CD4-positive, alpha-beta T cell (primary cell): ENCODE results near the gene SGSH. TPM values are rescaled to one million over a fixed set of nuclear protein-coding genes. Genes with fewer than 3 reads are reported as not detected.

Experiments used
- ATAC-seq: fragments of 200-7000 bp; cut with Tn5 transposase; one replicate; pipeline ENCODE4 v1.10.0; 2022; ENCODE audit warnings: mild to moderate bottlenecking; ENCODE audit not compliant: poor library complexity
- CTCF ChIA-PET: fragments of 350-600 bp; sonication (Branson Sonifier 250); formaldehyde crosslinking; loops from one replicate; lab custom pipeline; 2021; ENCODE audit warnings: antibody characterized with exemption, inconsistent platforms; lab: Charles Lee
- POLR2A ChIA-PET: fragments of 350-600 bp; sonication (Branson Sonifier 250); formaldehyde crosslinking; loops from one replicate; lab custom pipeline; 2021; ENCODE audit warnings: antibody characterized with exemption, inconsistent platforms; lab: Charles Lee
- DNase-seq, 14 experiments: peaks; one replicate each; pipeline ENCODE4 v3.0.0-alpha.2; 2013 to 2020; ENCODE audit warnings: mixed read lengths in 2 of 14
- H3K27ac ChIP-seq, 2 donors: one replicate each; pipeline versions ENCODE4 v1.5.1 to v1.7.0; 2013; ENCODE audit warnings: low read length in 2 of 2, low read depth in 1 of 2, mild to moderate bottlenecking in 1 of 2
- H3K27me3 ChIP-seq, 2 experiments: 1 replicate in 1 of 2; 2 replicates in 1 of 2; pipeline versions ENCODE4 v1.6.1 to v1.7.0; 2013; ENCODE audit warnings: low read length in 2 of 2, control low read depth in 1 of 2, mild to moderate bottlenecking in 1 of 2, moderate library complexity in 1 of 2; ENCODE audit not compliant: insufficient read depth in 2 of 2, control insufficient read depth in 1 of 2
- H3K36me3 ChIP-seq: one replicate; pipeline ENCODE4 v1.6.1; 2013; ENCODE audit warnings: low read length, control low read depth; ENCODE audit not compliant: insufficient read depth
- H3K4me1 ChIP-seq: one replicate; pipeline ENCODE4 v1.6.1; 2013; ENCODE audit warnings: low read length, control low read depth; ENCODE audit not compliant: insufficient read depth
- H3K4me3 ChIP-seq: one replicate; pipeline ENCODE4 v1.5.1; 2013; ENCODE audit warnings: mild to moderate bottlenecking, low read length, moderate library complexity
- H3K9me3 ChIP-seq, 2 experiments: 1 replicate in 1 of 2; 2 replicates in 1 of 2; pipeline versions ENCODE4 v1.6.1 to v1.7.0; 2013; ENCODE audit warnings: low read length in 2 of 2, mild to moderate bottlenecking in 2 of 2, control low read depth in 1 of 2, moderate library complexity in 1 of 2; ENCODE audit not compliant: control insufficient read depth in 1 of 2, insufficient read depth in 1 of 2
- H3K27ac Mint-ChIP-seq: one replicate; pipeline ENCODE4 v1.8.0; 2020; ENCODE audit warnings: mixed read lengths
- H3K27me3 Mint-ChIP-seq: one replicate; pipeline ENCODE4 v1.8.0; 2021; ENCODE audit warnings: mixed read lengths
- H3K36me3 Mint-ChIP-seq: one replicate; pipeline ENCODE4 v1.8.0; 2021; ENCODE audit warnings: low read depth, mixed read lengths
- H3K4me1 Mint-ChIP-seq: one replicate; pipeline ENCODE4 v1.8.0; 2021; ENCODE audit warnings: low read depth, mixed read lengths
- H3K4me3 Mint-ChIP-seq: one replicate; pipeline ENCODE4 v1.8.0; 2020; ENCODE audit warnings: mild to moderate bottlenecking, mixed read lengths
- H3K9me3 Mint-ChIP-seq: one replicate; pipeline ENCODE4 v1.8.0; 2020; ENCODE audit warnings: mixed read lengths
- intact Hi-C, 2 experiments: fragments of 100-400 bp; cut with DNase I in 1 of 2; cut with micrococcal nuclease in 1 of 2; formaldehyde crosslinking; loops; one replicate each; pipeline versions ENCODE4 v1.15.1 to v1.9.0; 2023 to 2025; cut with DNase I, micrococcal nuclease
- total RNA-seq, 174 experiments: library from RNA in 2 of 174; stranded (reverse) in 2 of 174; gene quantifications; one replicate each; pipeline ENCODE4 v1.2.3 and lab custom pipeline; 2021 to 2026
- TF ChIP-seq, protein P1 (sequence below): fragments of 200-600 bp; IDR thresholded peaks from one replicate; pipeline ENCODE4 v1.8.0; 2022; ENCODE audit warnings: antibody characterized with exemption, mild to moderate bottlenecking

Gene SGSH
- total RNA-seq, 2 experiments from 2014 or later = 97.9 to 102 TPM

DNA sequence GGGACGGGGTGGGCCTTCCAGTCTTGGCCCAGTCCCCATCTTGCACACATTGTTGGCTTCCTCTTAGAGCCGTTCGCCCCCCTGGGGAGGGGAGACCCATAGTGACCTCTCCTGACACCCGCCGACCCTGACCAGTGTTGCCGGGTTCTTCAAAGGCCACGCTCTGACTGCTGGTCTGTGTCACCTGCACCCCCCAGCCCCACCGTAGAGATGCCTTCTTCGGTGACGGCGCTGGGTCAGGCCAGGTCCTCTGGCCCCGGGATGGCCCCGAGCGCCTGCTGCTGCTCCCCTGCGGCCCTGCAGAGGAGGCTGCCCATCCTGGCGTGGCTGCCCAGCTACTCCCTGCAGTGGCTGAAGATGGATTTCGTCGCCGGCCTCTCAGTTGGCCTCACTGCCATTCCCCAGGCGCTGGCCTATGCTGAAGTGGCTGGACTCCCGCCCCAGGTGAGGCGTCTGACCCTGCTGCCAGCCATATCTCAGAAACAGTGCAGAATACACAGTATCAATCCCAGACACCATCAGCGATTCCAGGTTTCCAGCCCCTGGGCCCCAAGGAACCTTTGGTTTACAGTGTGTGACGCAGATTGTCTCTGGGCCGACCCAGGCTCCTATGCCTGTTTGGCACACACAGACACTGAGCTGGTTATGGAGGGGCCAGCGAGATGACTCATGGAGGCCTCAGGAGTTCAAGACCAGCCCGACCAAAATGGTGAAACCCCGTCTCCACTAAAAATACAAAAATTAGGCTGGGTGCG, 1.4 kb upstream of the SGSH start:
- H3K4me1 Mint-ChIP-seq = peaks cover 38% of the 10 kb centered on the region

DNA sequence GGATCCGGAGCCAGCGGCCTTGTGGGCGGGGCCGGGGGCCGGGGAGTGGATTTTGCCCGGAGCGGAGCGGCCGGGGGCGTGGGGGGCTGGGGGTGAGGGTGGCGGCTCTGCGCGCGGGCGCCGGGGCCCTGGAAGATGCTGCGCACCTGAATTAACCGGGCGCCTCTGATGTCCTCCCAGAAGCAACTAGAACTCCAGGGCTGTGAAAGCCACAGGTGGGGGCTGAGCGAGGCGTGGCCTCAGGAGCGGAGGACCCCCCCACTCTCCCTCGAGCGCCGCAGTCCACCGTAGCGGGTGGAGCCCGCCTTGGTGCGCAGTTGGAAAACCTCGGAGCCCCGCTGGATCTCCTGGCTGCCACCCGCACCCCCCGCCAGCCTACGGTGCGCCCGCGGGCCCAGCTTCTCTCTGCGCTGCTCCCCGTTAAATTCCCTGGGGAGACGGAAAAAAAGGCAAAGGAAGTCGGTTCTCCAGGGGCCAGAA, 643 bp upstream of the SGSH start:
- H3K36me3 ChIP-seq = peaks cover 21% of the 10 kb centered on the region
- no peaks in the 10 kb centered on the region for H3K9me3 ChIP-seq
- DNase-seq = peak in 7 of 14 experiments; percentile 4 to 57 (median 27)
- ChIA-PET POLR2A (interaction anchor here (1.2 kb wide), 1 partner anchor 40 kb away, joined by 3 read pairs; the partner anchor contains the start of gene RNF213), CTCF (no interaction called here)
- no peaks in the 10 kb centered on the region for H3K9me3 Mint-ChIP-seq
- peaks cover 54% of the 10 kb centered on the region for H3K36me3 Mint-ChIP-seq
- peak overlapping the region; percentile 79 for H3K27ac Mint-ChIP-seq
- peaks cover 43% of the 10 kb centered on the region for H3K4me1 Mint-ChIP-seq
- H3K27me3 Mint-ChIP-seq = no peaks in the 10 kb centered on the region
- H3K27me3 ChIP-seq = no peaks in the 10 kb centered on the region
- peak overlapping the region in 1 of 2 donors; percentile 27 for H3K27ac ChIP-seq
- peak overlapping the region; percentile 99 for H3K4me3 ChIP-seq
- peaks cover 45% of the 10 kb centered on the region for H3K4me1 ChIP-seq
- H3K4me3 Mint-ChIP-seq = peak overlapping the region; percentile 86
- TF ChIP-seq, protein P1, sequence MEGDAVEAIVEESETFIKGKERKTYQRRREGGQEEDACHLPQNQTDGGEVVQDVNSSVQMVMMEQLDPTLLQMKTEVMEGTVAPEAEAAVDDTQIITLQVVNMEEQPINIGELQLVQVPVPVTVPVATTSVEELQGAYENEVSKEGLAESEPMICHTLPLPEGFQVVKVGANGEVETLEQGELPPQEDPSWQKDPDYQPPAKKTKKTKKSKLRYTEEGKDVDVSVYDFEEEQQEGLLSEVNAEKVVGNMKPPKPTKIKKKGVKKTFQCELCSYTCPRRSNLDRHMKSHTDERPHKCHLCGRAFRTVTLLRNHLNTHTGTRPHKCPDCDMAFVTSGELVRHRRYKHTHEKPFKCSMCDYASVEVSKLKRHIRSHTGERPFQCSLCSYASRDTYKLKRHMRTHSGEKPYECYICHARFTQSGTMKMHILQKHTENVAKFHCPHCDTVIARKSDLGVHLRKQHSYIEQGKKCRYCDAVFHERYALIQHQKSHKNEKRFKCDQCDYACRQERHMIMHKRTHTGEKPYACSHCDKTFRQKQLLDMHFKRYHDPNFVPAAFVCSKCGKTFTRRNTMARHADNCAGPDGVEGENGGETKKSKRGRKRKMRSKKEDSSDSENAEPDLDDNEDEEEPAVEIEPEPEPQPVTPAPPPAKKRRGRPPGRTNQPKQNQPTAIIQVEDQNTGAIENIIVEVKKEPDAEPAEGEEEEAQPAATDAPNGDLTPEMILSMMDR = no peak
- no peak for ATAC-seq
- intact Hi-C loops = loop anchor here in 1 of 2 experiments (5.0 kb wide), 1 partner anchor 118 kb away; the partner anchor contains the start of gene GAA

More for the DNA sequence above, 1.4 kb upstream of the SGSH start:
- TF ChIP-seq, protein P1 = no peak
- Mint-ChIP-seq H3K9me3 (no peaks in the 10 kb centered on the region), H3K27me3 (no peaks in the 10 kb centered on the region), H3K36me3 (peaks cover 51% of the 10 kb centered on the region), H3K4me3 (peak overlapping the region; percentile 86), H3K27ac (peak overlapping the region; percentile 79)
- ChIA-PET POLR2A (no interaction called here), CTCF (no interaction called here)
- DNase-seq (peak in 1 of 14 experiments; percentile 23), ATAC-seq (no peak)
- H3K4me1 ChIP-seq = peaks cover 42% of the 10 kb centered on the region
- no peak overlapping the region for H3K27ac ChIP-seq
- no peaks in the 10 kb centered on the region for H3K27me3 ChIP-seq
- H3K4me3 ChIP-seq = peak overlapping the region; percentile 99
- intact Hi-C loops = loop anchor here in 1 of 2 experiments (5.0 kb wide), 1 partner anchor 119 kb away; the partner anchor contains the start of gene GAA
- H3K36me3 ChIP-seq = peaks cover 16% of the 10 kb centered on the region
- no peaks in the 10 kb centered on the region for H3K9me3 ChIP-seq

DNA sequence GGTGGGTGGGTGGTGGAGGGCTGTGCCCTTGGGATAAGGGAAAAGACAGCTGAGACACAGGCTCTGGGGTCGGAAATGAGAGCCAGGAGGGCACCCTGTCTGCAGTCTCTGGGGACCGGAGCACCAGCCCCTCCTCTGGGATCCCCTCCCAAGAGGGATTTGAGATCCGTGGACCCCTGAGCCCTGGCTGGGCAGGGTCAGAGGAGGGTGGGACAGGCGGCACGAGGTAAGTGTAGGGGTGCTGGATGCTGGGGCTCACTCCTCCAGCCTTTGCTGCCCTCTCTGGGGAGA, 425 bp downstream of the SGSH start:
- peak overlapping the region; percentile 93 for H3K27ac Mint-ChIP-seq
- Histone ChIP-seq H3K4me1 (peaks cover 45% of the 10 kb centered on the region), H3K4me3 (peak overlapping the region; percentile 99), H3K27ac (peak overlapping the region; percentile 89 to 93), H3K9me3 (no peaks in the 10 kb centered on the region), H3K27me3 (no peaks in the 10 kb centered on the region), H3K36me3 (peaks cover 27% of the 10 kb centered on the region)
- ATAC-seq = peak; percentile 23
- no peak for DNase-seq
- peaks cover 61% of the 10 kb centered on the region for H3K36me3 Mint-ChIP-seq
- POLR2A ChIA-PET = interaction anchor here (0.7 to 1.6 kb wide), 7 partner anchors 19 to 235 kb away, joined by 3 to 6 read pairs (median 3); partner anchors contain the start of genes GAA and RNF213
- no peaks in the 10 kb centered on the region for H3K9me3 Mint-ChIP-seq
- H3K4me3 Mint-ChIP-seq = peak overlapping the region; percentile 95
- H3K4me1 Mint-ChIP-seq = peaks cover 43% of the 10 kb centered on the region
- TF ChIP-seq, protein P1 = no peak
- CTCF ChIA-PET = no interaction called here
- H3K27me3 Mint-ChIP-seq = no peaks in the 10 kb centered on the region
- intact Hi-C loops = loop anchor here (2.0 to 5.0 kb wide), 6 partner anchors 23 to 117 kb away; partner anchors contain the start of genes EIF4A3 (in 1 of the 2), GAA (in 1 of the 2) and RNF213 (in 1 of the 2)
